HG02759 (cell line): ENCODE data around the gene EMILIN3.

Experiments
- ATAC-seq: cut with Tn5 transposase; IDR thresholded peaks from one replicate; pipeline ENCODE4 v1.9.1; 2021; ENCODE audit warnings: mild to moderate bottlenecking, moderate library complexity; ENCODE audit not compliant: unreplicated experiment

The EMILIN3 gene

GRCh38 chr20:41392871-41393704 lies 26.5 kb upstream of the EMILIN3 start:
- ATAC-seq = no peak

- no peak for ATAC-seq
Observed at GRCh38 chr20:41392295-41392694, 25.7 kb upstream of the EMILIN3 start.

GRCh38 chr20:41391587-41392001 lies 25.0 kb upstream of the EMILIN3 start:
- no peak for ATAC-seq

GRCh38 chr20:41390889-41391288 lies 24.3 kb upstream of the EMILIN3 start:
- no peak for ATAC-seq

- no peak for ATAC-seq
Observed at GRCh38 chr20:41387444-41387851, 20.8 kb upstream of the EMILIN3 start.

- no peak for ATAC-seq
Observed at GRCh38 chr20:41386502-41387427, 20.1 kb upstream of the EMILIN3 start.

GRCh38 chr20:41382791-41383305 lies 16.2 kb upstream of the EMILIN3 start:
- ATAC-seq = no peak

- ATAC-seq = no peak
Observed at GRCh38 chr20:41380551-41381193, 14.1 kb upstream of the EMILIN3 start.

GRCh38 chr20:41379551-41379950 lies 12.9 kb upstream of the EMILIN3 start:
- ATAC-seq = no peak

GRCh38 chr20:41377275-41377674 lies 10.7 kb upstream of the EMILIN3 start:
- ATAC-seq = no peak

- ATAC-seq = no peak
Observed at GRCh38 chr20:41376349-41376748, 9.7 kb upstream of the EMILIN3 start.

- ATAC-seq = no peak
Observed at GRCh38 chr20:41375846-41376245, 9.2 kb upstream of the EMILIN3 start.

- ATAC-seq = no peak
Observed at GRCh38 chr20:41373931-41374920, 7.6 kb upstream of the EMILIN3 start.

- no peak for ATAC-seq
Observed at GRCh38 chr20:41373251-41373783, 6.7 kb upstream of the EMILIN3 start.

GRCh38 chr20:41371371-41371770 lies 4.8 kb upstream of the EMILIN3 start:
- ATAC-seq = no peak

- no peak for ATAC-seq
Observed at GRCh38 chr20:41370176-41370575, 3.6 kb upstream of the EMILIN3 start.

GRCh38 chr20:41369673-41370072 lies 3.1 kb upstream of the EMILIN3 start:
- no peak for ATAC-seq

- ATAC-seq = no peak
Observed at GRCh38 chr20:41367956-41368355, 1.3 kb upstream of the EMILIN3 start.

GRCh38 chr20:41367393-41367695 lies 726 bp upstream of the EMILIN3 start:
- no peak for ATAC-seq
